GM10266 (cell line): ENCODE measurements around the gene CARD10.

Source experiments
- DNase-seq: peaks from one replicate; pipeline ENCODE4 v3.0.0; 2012; ENCODE audit errors: extremely low spot score
- TF ChIP-seq, protein P1 (sequence below): IDR thresholded peaks from 2 replicates; pipeline ENCODE4 v1.5.1; 2012; ENCODE audit warnings: mild to moderate bottlenecking, low read depth; ENCODE audit not compliant: control insufficient read depth, insufficient read depth; ENCODE audit errors: missing control alignments

CARD10 gene

DNA sequence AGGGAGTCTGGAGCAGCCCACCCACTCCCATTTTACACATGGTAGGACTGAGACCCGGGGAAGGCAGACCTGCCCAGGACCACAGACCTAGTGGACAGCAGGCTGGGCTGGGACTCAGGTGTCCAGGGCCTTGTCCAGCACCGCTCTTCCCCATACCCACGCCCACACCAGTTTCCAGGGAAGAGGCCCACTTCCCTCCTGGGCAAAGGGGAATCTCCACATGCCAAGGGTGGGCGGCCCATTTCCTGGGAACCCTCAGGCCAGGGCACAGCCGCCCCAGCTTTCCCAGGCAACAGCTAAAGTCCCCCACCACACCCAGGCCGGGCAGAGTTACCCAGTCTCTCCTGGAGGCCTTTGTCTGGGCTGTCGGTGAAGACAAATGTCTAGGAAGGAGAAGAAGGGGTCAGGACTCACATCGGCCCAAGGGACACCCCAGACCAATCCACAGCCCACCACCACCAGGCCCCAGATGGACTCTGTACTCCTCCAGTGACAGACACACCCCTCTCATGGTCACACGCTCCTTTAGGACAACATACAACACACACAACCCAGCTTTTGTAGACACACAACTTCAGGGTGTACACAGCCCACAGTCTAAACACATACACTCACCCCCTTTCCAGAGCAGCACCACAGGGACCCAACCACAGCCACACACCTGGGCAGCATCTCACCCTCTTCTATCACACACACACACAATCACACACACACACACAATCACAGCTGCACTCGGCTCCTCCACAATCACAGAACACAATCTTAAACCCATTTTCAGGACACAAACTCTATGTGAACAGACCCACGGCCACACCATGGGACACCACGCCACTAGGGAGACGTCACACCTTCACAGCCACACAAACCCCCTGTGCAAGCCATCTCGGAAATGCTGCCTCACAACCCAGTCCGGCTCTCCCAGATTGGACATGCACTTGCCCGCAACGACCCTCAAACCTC lies 38.5 kb downstream of the CARD10 start:
- no peak for DNase-seq
- TF ChIP-seq, protein P1, sequence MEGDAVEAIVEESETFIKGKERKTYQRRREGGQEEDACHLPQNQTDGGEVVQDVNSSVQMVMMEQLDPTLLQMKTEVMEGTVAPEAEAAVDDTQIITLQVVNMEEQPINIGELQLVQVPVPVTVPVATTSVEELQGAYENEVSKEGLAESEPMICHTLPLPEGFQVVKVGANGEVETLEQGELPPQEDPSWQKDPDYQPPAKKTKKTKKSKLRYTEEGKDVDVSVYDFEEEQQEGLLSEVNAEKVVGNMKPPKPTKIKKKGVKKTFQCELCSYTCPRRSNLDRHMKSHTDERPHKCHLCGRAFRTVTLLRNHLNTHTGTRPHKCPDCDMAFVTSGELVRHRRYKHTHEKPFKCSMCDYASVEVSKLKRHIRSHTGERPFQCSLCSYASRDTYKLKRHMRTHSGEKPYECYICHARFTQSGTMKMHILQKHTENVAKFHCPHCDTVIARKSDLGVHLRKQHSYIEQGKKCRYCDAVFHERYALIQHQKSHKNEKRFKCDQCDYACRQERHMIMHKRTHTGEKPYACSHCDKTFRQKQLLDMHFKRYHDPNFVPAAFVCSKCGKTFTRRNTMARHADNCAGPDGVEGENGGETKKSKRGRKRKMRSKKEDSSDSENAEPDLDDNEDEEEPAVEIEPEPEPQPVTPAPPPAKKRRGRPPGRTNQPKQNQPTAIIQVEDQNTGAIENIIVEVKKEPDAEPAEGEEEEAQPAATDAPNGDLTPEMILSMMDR, result no peak

DNA sequence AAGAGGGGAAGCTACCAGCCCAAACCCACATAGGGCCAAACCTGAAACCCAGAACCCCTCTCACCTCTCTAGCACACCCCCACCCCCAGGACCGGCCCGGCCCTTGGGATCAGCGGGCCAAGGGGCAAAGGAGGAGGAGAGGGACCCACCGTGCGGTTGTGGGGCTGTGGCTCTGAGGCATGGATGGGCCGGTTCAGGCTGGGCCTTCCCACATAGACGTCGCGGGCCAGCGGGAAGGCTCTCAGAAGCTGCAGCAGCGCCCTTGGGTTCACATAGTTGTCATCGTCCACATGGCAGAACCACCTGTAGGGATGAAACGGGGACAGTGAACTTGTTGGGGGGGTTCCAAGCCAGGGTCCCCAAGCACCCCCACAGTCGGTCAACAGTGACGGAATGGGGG lies 40.0 kb downstream of the CARD10 start:
- TF ChIP-seq, protein P1, result no peak

DNA sequence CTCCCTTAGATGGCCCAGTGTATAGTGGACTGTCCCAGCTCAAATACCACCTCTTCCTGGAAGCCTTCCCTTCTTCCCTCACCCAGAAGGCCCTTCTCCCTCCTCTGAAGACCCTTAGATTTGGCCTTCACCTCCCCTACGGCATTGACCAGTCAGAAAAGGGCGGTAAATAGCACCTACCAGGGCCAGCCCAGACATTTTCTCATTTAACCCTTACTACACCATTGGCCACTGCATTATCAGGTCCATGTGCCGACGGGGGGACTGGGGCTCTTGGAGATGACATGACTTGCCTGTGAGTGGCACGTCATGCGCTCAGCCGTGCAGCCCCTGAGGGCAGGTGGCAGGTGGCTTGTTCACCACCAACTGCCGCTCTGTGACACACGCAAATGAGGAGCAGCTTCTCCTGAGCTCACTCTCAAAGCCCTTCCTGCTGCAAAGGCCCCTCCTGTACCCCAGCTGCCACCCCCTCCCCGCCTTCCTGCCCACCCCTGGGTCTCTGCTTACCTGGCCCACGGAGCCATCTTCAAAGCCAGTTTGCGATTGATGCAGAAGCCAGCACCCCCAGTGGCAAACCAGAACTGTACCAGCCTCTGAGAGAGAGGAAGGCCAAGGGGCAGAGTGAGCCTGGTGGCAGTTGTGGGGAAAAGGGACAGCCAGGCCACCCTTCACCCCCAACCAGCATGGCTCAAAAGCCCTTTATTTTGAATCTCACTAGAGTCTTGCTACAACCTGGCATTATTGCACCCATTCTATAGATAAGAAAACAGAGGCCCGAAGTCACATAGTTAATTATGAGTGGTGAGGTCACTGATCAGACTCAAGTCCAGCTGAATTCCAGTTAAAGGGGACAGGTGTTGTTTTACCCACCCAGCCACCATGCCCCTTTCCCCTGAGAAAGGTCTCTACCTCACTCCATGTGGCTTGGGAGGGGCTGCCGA lies 42.6 kb downstream of the CARD10 start:
- DNase-seq, result no peak
- TF ChIP-seq, protein P1, result no peak

More for the DNA sequence above, 40.0 kb downstream of the CARD10 start:
- DNase-seq, result no peak

DNA sequence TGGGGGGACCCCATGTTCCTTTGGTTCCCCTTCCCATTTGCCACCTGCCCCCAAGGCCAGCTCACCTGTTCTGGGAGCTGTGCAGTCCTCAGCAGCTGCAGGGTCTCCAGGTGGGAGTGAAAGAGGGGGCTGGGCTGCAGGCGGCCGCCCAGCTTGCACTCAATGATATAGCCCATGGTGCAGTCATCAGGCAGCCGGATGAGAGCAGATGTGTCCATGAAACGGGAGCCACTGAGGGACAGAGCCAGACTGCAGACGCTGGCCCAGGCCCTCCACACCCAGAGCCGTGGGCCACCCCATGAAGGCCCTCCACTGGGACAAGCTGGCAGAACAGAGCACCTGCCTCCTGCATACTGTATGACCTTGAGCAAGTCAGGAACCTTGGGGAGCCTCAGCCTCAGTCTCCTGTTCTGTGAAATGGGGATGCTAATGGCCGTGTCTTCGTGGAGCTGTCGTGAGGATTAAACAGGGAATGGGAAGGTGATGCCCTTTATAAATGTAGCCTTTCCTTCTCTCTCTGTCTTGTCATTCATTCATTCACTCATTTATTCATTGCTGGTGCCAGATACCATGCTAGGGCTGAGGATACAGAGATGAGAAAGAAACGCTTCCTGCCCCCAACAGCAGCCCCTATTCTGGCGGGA lies 44.6 kb downstream of the CARD10 start:
- TF ChIP-seq, protein P1, result no peak
- no peak for DNase-seq

DNA sequence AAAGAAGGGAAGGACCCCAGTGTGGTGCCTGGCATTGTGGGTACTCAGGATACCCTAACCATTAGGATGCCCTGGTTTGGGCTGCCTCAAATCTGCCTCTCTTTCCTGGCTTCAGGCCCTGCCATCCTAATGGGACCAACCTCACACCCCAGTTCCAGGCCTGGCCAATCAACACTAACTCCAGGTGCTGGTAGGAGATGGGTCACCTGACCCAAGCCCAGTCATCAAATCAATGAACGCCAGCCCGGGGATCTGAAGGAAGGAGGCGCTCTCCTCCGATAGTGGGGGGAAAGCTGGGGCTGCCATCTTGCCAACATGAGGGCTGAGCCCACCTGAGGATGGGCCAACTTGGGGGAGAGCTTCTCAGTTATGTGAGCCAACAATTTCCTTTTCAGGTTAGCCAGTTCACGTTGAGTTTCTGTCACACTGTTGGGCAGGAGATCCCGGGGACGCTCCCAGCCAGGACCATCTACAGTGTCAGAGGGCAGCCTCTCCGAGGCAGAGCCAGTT lies 45.7 kb downstream of the CARD10 start:
- TF ChIP-seq, protein P1, result no peak
- no peak for DNase-seq

DNA sequence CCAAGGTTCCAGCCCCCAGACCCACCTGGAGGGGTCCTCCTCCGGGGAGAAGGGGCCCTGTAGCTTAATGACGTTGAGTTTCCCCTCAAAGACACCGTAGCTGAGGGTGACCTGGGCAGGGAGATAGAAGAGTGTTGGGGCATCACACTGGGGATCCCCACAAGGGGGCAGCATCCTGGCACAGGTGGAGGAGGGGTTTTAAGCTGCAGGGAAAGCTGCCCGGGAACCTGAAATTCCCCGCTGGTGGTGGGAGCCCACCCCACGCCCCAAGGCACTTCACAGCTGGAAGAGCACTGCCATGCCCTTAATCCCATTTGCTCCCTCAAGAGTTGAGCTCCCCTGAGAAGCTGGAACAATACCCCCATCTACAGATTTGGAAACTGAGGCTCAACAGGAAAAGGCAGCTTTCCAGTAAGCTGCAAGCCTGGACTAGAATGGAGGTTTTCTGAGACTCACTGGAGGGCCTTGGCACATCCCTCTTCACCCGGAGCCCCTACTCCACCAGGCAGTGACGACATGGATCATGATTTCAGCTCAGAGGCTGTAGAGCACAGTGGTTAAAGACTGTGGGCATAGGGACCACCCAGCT lies 46.7 kb downstream of the CARD10 start:
- TF ChIP-seq, protein P1, result peak; percentile 62
- no peak for DNase-seq
